Adipocyte (in vitro differentiated cells): ENCODE results near the gene CES1.
"Not testable (repeated sequence)": the region's sequence is repeated elsewhere in the genome, so short reads cannot be mapped to it uniquely, and the experiment has no call there.

ENCODE experiments used
- DNase-seq: peaks from one replicate; pipeline ENCODE4 v3.0.0-alpha.2; 2015; ENCODE audit warnings: low read depth
- H3K27me3 ChIP-seq: replicated peaks from 2 replicates; pipeline ENCODE4 v1.7.0; 2013; ENCODE audit warnings: mild to moderate bottlenecking, low read length, moderate library complexity; ENCODE audit not compliant: control insufficient read depth, insufficient read depth
- H3K36me3 ChIP-seq: 2 replicates; pipeline ENCODE4 v1.7.0; 2013; ENCODE audit warnings: low read length, mild to moderate bottlenecking, moderate library complexity; ENCODE audit not compliant: control insufficient read depth, insufficient read depth, severe bottlenecking
- H3K4me1 ChIP-seq: 2 replicates; pipeline ENCODE4 v1.7.0; 2013; ENCODE audit warnings: mild to moderate bottlenecking, low read length, moderate library complexity; ENCODE audit not compliant: control insufficient read depth, insufficient read depth
- H3K4me3 ChIP-seq: 2 replicates; pipeline ENCODE4 v1.7.0; 2013; ENCODE audit warnings: mild to moderate bottlenecking, low read length, moderate library complexity
- H3K9ac ChIP-seq: 2 replicates; pipeline ENCODE4 v1.7.0; 2013; ENCODE audit warnings: mild to moderate bottlenecking, low read length, moderate library complexity
- H3K9me3 ChIP-seq: 2 replicates; pipeline ENCODE4 v1.7.0; 2013; ENCODE audit warnings: mild to moderate bottlenecking, low read length, moderate library complexity; ENCODE audit not compliant: control insufficient read depth

CES1 gene

GRCh38 chr16:55759965-55760309 lies 73.0 kb downstream of the CES1 start:
- H3K4me3 ChIP-seq, H3K9me3 ChIP-seq, H3K27me3 ChIP-seq, H3K4me1 ChIP-seq, DNase-seq, H3K36me3 ChIP-seq, H3K9ac ChIP-seq: not testable (repeated sequence)

GRCh38 chr16:55757595-55758527 lies 75.0 kb downstream of the CES1 start:
- not testable (repeated sequence) for DNase-seq, H3K27me3 ChIP-seq, H3K9ac ChIP-seq, H3K4me1 ChIP-seq, H3K4me3 ChIP-seq, H3K36me3 ChIP-seq, H3K9me3 ChIP-seq

GRCh38 chr16:55756963-55757362 lies 75.9 kb downstream of the CES1 start:
- Histone ChIP-seq H3K9me3 (no peaks in the 10 kb centered on the region), H3K9ac (no peak overlapping the region), H3K27me3 (no peaks in the 10 kb centered on the region), H3K4me1 (no peaks in the 10 kb centered on the region), H3K36me3 (no peaks in the 10 kb centered on the region), H3K4me3 (no peak overlapping the region)
- no peak for DNase-seq

GRCh38 chr16:55754056-55754455 lies 78.8 kb downstream of the CES1 start:
- no peak overlapping the region for H3K9ac ChIP-seq
- no peak overlapping the region for H3K4me3 ChIP-seq
- H3K36me3 ChIP-seq, result no peaks in the 10 kb centered on the region
- no peak for DNase-seq
- H3K9me3 ChIP-seq, result no peaks in the 10 kb centered on the region
- H3K4me1 ChIP-seq, result no peaks in the 10 kb centered on the region
- H3K27me3 ChIP-seq, result no peaks in the 10 kb centered on the region

GRCh38 chr16:55753145-55753631 lies 79.7 kb downstream of the CES1 start:
- H3K9ac ChIP-seq, H3K27me3 ChIP-seq, H3K36me3 ChIP-seq, DNase-seq, H3K4me3 ChIP-seq, H3K9me3 ChIP-seq, H3K4me1 ChIP-seq: not testable (repeated sequence)
